HG03066 (cell line): ENCODE measurements around the gene FRK.
A peak's percentile ranks its signal among the peaks of the same experiment; 100 is the strongest.
"Not testable (repeated sequence)": the region's sequence is repeated elsewhere in the genome, so short reads cannot be mapped to it uniquely, and the experiment has no call there.

Experiments
- ATAC-seq: cut with Tn5 transposase; IDR thresholded peaks from one replicate; pipeline ENCODE4 v1.9.1; 2021; ENCODE audit warnings: low read depth; ENCODE audit not compliant: unreplicated experiment

FRK gene

GRCh38 chr6:116074732-116075390 lies 14.2 kb upstream of the FRK start:
- no peak for ATAC-seq

DNA sequence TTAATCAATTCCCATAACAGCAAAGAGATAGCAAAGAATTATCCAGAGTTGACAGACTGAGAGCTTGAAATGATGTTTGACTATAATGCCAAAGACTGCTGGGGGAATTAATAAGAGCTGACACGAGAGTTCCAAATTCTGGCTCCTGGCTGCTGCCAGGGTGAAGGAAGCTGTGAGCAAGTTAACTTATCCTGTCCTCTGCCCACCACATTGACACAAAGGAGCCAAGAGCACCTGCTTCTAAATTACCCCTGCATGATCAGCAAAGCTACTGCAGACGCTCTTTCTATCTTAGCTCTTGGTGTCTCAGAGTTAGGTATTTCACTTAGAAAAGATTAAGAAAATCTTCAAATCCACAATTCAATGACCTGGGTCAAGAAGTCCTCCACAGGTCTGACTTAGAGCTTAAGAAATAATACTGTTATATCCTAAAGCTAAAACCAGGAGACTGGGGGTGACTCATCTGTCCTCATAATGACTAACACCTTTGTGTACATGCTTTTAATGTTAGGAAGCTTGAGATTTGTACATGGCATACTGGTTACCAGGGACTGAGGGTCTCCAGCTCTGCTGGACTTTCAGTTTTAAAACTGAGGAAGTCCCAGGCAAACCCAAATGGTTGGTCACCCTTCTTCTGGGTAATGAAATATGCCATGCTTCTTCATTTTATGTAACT lies 13.2 kb upstream of the FRK start:
- no peak for ATAC-seq

- ATAC-seq, result no peak
Observed at GRCh38 chr6:116072368-116072767, 11.7 kb upstream of the FRK start.

DNA sequence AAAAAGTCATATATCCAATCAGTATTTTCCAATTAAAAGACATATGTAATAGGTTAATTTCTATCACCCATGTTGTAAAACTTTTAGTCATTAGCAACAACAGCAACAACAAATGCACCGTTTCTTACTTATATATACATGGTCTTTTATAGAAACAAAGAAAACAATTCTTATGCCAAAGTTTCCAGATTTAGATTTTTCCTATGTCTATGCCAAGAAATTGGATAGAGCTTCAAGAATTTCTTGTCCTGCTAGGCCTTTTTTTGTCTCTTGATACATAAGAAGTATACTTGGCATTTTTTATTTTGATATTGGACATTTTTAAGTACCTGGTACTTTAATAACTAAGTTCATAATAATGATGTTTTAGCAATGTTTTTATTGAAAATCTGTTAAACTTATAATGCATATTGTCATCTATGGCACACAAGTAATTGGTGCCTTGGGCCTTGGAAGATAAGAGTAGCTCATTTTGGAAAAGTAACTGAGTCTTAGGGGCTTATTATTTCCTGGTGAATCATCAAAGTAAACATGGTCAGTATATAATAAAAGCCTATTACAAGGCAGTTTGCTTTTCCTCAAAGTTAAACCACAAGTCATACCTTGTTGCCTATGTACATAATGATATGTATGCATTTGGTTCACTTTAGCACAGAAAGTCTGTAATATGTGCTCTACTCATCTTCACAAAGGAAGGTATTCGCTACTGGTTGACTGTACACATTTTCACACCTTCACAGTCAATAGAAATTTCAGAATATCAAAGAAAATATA lies 10.1 kb upstream of the FRK start:
- no peak for ATAC-seq

- ATAC-seq, result no peak
Observed at GRCh38 chr6:116070101-116070500, 9.4 kb upstream of the FRK start.

DNA sequence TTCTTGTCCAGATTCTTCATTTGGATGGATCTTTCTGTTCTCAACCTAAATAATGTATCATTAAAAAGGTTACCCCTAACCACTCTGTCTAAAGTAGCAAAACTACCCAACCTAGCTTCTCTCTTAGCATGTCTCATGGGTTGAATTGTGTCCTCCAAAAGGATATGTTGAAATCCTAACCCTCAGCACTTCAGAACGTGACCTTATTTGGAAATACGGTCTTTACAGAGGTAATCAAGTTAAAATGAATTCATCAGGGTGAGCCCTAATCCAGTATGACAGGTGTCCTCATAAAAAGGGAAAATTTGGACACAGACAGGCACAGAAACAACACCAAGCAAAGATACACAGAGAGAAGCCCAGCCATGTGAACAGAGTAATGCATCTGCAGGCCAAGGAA lies 6.1 kb upstream of the FRK start:
- ATAC-seq, result no peak

DNA sequence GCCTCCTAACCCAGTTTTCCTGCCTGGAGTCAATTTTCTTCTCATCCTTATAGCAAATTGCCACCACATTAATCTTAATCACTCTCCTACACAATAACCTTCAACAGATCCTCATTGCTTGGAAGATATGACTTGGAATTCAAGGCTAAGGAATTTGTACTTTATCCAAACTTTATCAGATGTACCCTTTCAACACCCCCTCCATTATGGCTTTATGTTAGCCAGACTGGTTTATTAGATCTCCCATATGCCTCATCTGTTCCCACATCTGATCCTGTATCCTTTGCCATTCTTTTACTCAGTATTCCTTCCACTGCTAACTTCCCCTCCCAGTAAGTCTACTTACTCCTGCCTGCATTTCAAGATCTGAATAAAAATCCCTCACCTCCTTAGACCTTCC lies 4.0 kb upstream of the FRK start:
- no peak for ATAC-seq

DNA sequence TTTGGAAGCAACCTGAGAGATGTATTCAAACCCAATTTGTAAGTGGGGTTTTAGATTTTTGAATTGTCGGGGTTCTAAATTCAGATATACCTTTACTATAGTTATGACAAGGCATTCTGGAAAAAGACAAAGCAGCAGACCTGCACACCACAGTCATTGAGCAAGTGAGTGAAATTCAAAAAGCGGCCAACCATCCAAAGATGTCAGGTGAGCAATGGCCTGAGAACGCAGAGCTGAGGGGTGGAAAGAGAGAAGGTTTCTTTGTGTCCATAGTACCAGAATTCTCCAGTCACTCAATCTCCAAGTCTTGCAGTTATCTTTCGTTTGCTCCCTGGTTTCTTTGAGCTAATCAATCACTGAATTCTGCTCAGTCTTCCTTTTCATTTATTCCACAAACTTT lies 1.8 kb upstream of the FRK start:
- no peak for ATAC-seq

- ATAC-seq, result peak; percentile 81
Observed at GRCh38 chr6:116059713-116060571, 749 bp downstream of the FRK start.

GRCh38 chr6:116057766-116058165 lies 2.9 kb downstream of the FRK start:
- ATAC-seq, result no peak

DNA sequence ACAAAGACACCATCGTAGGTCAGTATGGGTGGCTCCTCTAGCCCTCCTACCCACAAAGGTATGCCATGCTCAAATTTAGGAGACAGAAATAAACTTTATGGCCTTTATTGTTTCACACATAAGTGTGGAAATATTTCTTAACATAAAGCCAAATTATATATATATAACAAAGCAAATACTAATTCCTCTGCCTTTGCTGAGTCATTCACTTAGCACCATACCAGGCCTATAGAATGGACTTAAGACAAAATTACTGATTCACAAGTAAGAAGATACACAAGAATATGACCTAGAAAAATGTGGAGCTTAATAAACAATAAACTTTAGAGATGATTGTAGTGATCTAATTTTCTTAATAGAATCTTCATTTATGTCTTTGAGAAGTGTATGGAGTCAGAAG lies 5.2 kb downstream of the FRK start:
- ATAC-seq, result no peak

DNA sequence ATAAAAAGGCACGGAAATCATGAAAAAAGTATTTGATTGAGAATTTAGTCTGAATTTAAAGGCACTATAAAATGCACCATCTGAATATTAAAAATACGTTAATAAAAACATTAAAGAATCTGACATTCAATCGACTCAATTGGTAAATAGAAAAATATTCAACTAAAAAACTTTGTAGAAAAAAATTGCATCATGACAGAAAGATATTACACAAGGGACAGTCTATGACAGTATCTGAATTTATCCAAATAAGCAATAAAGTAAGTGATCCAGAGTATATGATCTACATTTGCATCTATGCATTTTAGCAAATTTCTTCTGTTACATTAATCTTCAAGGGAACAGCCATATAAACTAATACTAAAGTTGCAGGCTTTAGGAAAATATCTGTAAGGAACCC lies 9.4 kb downstream of the FRK start:
- ATAC-seq, result no peak

- ATAC-seq, result no peak
Observed at GRCh38 chr6:116050737-116051136, 10.0 kb downstream of the FRK start.

DNA sequence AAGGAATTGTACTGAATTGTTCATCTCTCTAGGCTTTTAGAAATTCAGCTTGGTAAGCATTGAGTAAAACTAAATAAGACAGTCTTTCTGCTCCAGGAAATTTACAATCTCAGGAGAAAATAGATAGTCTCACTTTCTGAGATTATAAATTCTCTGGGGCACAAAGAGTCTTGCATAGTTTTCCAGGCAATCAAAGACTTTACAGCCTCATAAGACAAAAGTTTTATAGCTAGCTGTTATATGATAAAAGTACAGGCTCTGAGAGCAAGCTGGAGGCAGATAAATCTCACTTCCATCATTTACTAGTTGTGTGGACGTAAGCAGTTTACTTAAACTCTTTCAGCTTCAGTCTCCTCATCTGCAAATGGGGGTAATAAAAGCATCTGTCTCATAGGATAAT lies 11.4 kb downstream of the FRK start:
- ATAC-seq, result no peak

DNA sequence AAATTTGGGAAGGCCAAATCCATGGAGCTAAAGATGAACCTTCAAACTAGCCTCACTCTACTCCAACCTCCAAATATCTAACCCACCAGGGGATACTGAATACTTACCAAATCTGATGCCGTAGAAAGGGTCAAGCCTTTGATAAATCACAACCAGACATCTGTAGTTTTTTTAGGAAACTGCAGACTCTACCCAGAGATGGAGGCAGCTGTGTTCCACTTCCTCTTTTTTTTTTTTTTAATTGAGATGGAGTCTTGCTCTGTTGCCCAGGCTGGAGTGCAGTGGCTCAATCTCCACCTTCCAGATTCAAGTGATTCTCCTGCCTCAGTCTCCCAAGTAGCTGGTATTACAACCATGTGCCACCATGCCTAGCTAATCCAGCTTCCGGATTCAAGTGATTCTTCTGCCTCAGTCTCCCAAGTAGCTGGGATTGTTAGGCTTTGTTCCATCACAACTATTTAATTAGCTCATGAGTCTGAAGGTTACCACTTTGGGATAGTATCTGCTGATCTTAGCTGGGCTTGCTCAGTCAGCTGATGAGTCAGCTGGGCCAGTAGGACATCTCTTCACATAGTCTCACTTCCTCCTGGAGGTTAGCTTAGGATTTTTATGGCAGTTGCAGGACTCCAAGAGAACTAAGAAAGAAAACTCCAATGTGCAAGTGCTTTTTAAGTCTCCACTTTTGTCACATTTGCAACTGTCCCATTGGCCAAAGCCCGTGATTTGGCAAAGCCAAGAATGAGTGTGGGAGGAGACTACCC lies 13.3 kb downstream of the FRK start:
- ATAC-seq, result peak; percentile 84

DNA sequence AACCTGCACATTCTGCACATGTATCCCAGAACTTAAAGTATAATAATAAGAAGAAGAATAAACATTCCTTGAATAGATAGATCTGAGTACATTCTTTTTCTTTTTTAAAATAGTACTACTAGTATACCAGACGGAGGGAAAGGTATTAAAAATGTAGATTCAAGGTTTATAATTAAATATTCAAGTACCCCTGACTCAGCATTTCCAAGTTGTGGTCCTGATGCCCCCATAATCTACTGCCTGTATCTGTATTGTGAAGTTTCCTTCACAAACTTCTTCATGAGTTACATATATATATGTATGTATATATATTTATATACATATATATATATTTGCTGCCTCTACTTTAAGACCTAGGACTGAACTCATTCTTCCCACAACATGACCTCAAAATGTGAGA lies 14.0 kb downstream of the FRK start:
- no peak for ATAC-seq

DNA sequence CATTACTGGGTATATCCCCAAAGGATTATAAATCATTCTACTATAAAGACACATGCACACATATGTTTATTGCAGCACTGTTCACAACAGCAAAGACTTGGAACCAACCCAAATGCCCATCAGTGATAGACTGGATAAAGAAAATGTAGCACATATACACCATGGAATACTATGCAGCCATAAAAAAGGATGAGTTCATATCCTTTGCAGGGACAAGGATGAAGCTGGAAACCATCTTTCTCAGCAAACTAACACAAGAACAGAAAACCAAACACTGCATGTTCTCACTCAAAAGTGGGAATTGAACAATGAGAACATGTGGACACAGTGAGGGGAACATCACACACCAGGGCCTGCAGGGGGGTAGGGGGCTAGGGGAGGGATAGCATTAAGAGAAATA lies 14.4 kb downstream of the FRK start:
- ATAC-seq, result not testable (repeated sequence)

DNA sequence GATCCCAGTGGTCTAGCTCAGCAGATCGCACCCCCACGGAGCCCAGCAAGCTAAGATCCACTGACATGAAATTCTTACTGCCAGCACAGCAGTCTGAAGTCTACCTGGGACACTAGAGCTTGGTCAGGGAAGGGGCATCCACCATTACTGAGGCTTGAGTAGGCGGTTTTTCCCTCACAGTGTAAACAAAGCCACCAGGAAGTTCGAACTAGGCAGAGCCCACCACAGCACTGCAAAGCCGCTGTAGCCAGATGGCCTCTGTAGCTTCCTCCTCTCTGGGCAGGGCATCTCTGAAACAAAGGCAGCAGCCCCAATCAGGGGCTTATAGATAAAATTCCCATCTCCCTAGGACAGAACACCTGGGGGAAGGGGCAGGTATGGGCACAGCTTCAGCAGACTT lies 18.8 kb downstream of the FRK start:
- ATAC-seq, result no peak

DNA sequence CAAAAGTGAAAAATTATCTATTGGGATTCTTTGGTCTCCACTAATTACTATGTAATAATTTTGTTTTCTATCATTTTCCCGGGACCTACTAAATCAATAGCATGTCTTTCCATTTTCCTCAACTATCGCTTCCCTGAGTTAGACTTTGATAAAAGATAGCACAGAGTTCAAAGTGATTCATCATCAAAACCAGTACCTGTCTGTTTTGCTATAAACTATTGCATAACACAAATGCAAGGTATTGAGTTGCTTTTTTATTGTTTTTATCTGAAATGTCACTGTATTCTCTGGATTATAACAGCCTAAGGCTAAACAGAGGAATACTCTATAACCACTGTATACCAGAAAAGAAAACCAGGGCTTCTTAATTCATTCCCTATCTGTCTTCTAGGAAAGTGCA lies 19.7 kb downstream of the FRK start:
- ATAC-seq, result no peak

DNA sequence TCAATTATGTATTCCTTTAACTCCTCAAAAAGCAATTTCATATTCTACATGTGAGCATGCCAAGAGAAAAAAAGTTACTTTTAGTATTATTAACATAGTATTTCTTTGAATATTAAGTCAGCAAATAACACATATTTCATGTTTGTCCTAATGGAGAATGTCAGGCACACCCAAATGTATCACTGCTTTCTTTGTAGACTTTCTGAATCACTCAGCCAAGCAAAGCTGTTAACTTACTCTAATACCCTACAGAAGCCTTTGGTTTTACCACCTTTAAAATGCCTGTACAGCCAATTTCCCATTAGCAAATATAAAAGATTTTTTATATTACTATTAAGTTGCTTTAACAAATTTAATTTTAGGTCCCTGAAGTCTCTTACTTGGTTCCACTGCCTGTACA lies 23.8 kb downstream of the FRK start:
- no peak for ATAC-seq
